Ascending aorta (tissue), 2 donors: ENCODE measurements around the gene BOLA3. TPM values are rescaled to one million over a fixed set of nuclear protein-coding genes. Genes with fewer than 3 reads are reported as not detected.

ENCODE experiments used
- DNase-seq, 2 donors: peaks; one replicate each; pipeline ENCODE4 v3.0.0-alpha.2; 2019; ENCODE audit warnings: low spot score in 2 of 2
- H3K27ac ChIP-seq, 2 donors: fragments of 200-600 bp; sonication (generic); one replicate each; pipeline ENCODE4 v1.5.1; 2016 to 2017; ENCODE audit warnings: mild to moderate bottlenecking in 1 of 2
- H3K27me3 ChIP-seq: fragments of 200-600 bp; sonication (generic); one replicate; pipeline ENCODE4 v1.5.1; 2017
- H3K36me3 ChIP-seq, 2 donors: fragments of 200-600 bp; sonication (generic); one replicate each; pipeline ENCODE4 v1.5.1; 2016
- H3K4me1 ChIP-seq, 2 donors: fragments of 200-600 bp; sonication (generic); one replicate each; pipeline ENCODE4 v1.5.1; 2016 to 2017; ENCODE audit warnings: mild to moderate bottlenecking in 1 of 2
- H3K4me3 ChIP-seq, 2 donors: fragments of 200-600 bp; sonication (generic); one replicate each; pipeline ENCODE4 v1.5.1; 2016 to 2017; ENCODE audit warnings: mild to moderate bottlenecking in 1 of 2
- H3K9me3 ChIP-seq, 2 donors: fragments of 200-600 bp; sonication (generic); one replicate each; pipeline ENCODE4 v1.5.1; 2016
- CTCF ChIP-seq, 3 experiments: fragments of 200-600 bp in 2 of 3; fragments of 450-650 bp in 1 of 3; sonication (generic) in 2 of 3; IDR thresholded peaks; one replicate each; pipeline ENCODE4 v1.5.1; 2016 to 2019; ENCODE audit warnings: antibody characterized with exemption in 3 of 3, mild to moderate bottlenecking in 1 of 3, moderate library complexity in 1 of 3
- intact Hi-C: fragments of 100-400 bp; cut with DNase I; formaldehyde crosslinking; loops from one replicate; pipeline ENCODE4 v1.15.1; 2023
- total RNA-seq: library from RNA; depleted of rRNA; stranded (reverse); fragments of >200 nt; gene quantifications from one replicate; pipeline ENCODE4 v1.1.0, GENCODE V29; 2016

Gene BOLA3
- total RNA-seq, 1 donor from 2014 or later = 47.3 TPM

DNA sequence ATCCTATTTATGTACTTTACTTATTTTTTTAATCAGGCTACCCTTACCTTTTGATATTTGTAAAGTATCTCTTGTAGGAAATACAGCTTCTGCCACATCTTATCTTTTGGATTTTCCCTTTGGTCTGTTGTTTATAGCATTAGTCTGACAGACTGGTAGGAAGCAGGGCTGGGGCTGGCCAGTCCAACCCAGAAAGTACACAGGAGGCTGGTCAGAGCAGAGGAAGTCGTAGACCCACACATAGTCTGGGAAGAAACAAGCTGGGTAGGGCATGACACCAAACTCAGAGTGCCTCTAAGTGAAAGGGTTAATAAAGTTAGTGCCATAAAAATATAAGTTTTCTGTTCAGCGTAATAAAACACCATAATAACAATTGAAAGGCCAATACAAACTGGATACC, 51.7 kb downstream of the BOLA3 start:
- Histone ChIP-seq H3K36me3 (peaks cover 16 to 48% of the 10 kb centered on the region in 2 donors), H3K27me3 (no peaks in the 10 kb centered on the region), H3K4me1 (no peaks in the 10 kb centered on the region), H3K4me3 (no peak overlapping the region), H3K27ac (no peak overlapping the region), H3K9me3 (no peaks in the 10 kb centered on the region)
- intact Hi-C loops = no loop called here
- no peak for TF ChIP-seq CTCF (IDR thresholded peaks at IDR 0.05)
- no peak for DNase-seq

- Histone ChIP-seq H3K4me1 (no peaks in the 10 kb centered on the region), H3K27ac (no peak overlapping the region), H3K27me3 (no peaks in the 10 kb centered on the region), H3K4me3 (no peak overlapping the region), H3K36me3 (peaks cover 14 to 47% of the 10 kb centered on the region in 2 donors), H3K9me3 (no peaks in the 10 kb centered on the region)
- intact Hi-C loops = no loop called here
- DNase-seq = no peak
- TF ChIP-seq CTCF (IDR thresholded peaks at IDR 0.05) = no peak
These were observed 52.1 kb downstream of the BOLA3 start for GRCh38 chr2:74095632-74096031.

- intact Hi-C loops = no loop called here
- H3K27ac ChIP-seq = no peak overlapping the region
- H3K9me3 ChIP-seq = no peaks in the 10 kb centered on the region
- no peaks in the 10 kb centered on the region for H3K27me3 ChIP-seq
- peaks cover 22 to 52% of the 10 kb centered on the region in 2 donors for H3K36me3 ChIP-seq
- no peak overlapping the region for H3K4me3 ChIP-seq
- H3K4me1 ChIP-seq = no peaks in the 10 kb centered on the region
- no peak for TF ChIP-seq CTCF (IDR thresholded peaks at IDR 0.05)
- DNase-seq = no peak
These were observed 53.4 kb downstream of the BOLA3 start for GRCh38 chr2:74094291-74094690.

GRCh38 chr2:74093840-74094239, 53.9 kb downstream of the BOLA3 start:
- no peak for DNase-seq
- intact Hi-C loops = no loop called here
- Histone ChIP-seq H3K36me3 (peaks cover 19 to 52% of the 10 kb centered on the region in 2 donors), H3K4me1 (no peaks in the 10 kb centered on the region), H3K9me3 (no peaks in the 10 kb centered on the region), H3K27me3 (no peaks in the 10 kb centered on the region), H3K27ac (no peak overlapping the region), H3K4me3 (no peak overlapping the region)
- no peak for TF ChIP-seq CTCF (IDR thresholded peaks at IDR 0.05)

GRCh38 chr2:74093426-74093825, 54.3 kb downstream of the BOLA3 start:
- Histone ChIP-seq H3K4me3 (no peak overlapping the region), H3K27ac (no peak overlapping the region), H3K4me1 (no peaks in the 10 kb centered on the region), H3K27me3 (no peaks in the 10 kb centered on the region), H3K36me3 (peaks cover 19 to 55% of the 10 kb centered on the region in 2 donors), H3K9me3 (no peaks in the 10 kb centered on the region)
- intact Hi-C loops = no loop called here
- DNase-seq = no peak
- TF ChIP-seq CTCF (IDR thresholded peaks at IDR 0.05) = no peak

- H3K36me3 ChIP-seq = peaks cover 27 to 63% of the 10 kb centered on the region in 2 donors
- no peak overlapping the region for H3K27ac ChIP-seq
- intact Hi-C loops = no loop called here
- H3K27me3 ChIP-seq = no peaks in the 10 kb centered on the region
- TF ChIP-seq CTCF (IDR thresholded peaks at IDR 0.05) = no peak
- H3K4me3 ChIP-seq = no peak overlapping the region
- no peaks in the 10 kb centered on the region for H3K4me1 ChIP-seq
- DNase-seq = no peak
- H3K9me3 ChIP-seq = no peaks in the 10 kb centered on the region
These were observed 55.4 kb downstream of the BOLA3 start for GRCh38 chr2:74092275-74092674.
